H9 (cell line): ENCODE results near the gene CHSY1. TPM values are rescaled to one million over a fixed set of nuclear protein-coding genes. Genes with fewer than 3 reads are reported as not detected.

Experiments
- DNase-seq: peaks from one replicate; pipeline ENCODE4 v3.0.0-alpha.2; 2017
- H2AFZ ChIP-seq: one replicate; pipeline ENCODE4 v1.6.1; 2013; ENCODE audit warnings: mild to moderate bottlenecking, low read length, control low read depth, moderate library complexity
- H2AK5ac ChIP-seq: 2 replicates; pipeline ENCODE4 v1.6.1; 2013; ENCODE audit warnings: low read length, control low read depth, mixed read lengths; ENCODE audit not compliant: insufficient read length
- H2BK120ac ChIP-seq: one replicate; pipeline ENCODE4 v1.6.1; 2013; ENCODE audit warnings: low read depth, mild to moderate bottlenecking, low read length, control low read depth, inconsistent platforms; ENCODE audit not compliant: poor library complexity, severe bottlenecking
- H2BK12ac ChIP-seq: 2 replicates; pipeline ENCODE4 v1.6.1; 2013; ENCODE audit warnings: low read length, control low read depth, mixed read lengths, low read depth; ENCODE audit not compliant: insufficient read length
- H2BK15ac ChIP-seq: 2 replicates; pipeline ENCODE4 v1.6.1; 2013; ENCODE audit warnings: low read depth, low read length, control low read depth
- H2BK20ac ChIP-seq: one replicate; pipeline ENCODE4 v1.6.1; 2013; ENCODE audit warnings: low read depth, mild to moderate bottlenecking, low read length, control low read depth, inconsistent platforms; ENCODE audit not compliant: poor library complexity, severe bottlenecking
- H2BK5ac ChIP-seq: 2 replicates; pipeline ENCODE4 v1.6.1; 2013; ENCODE audit warnings: low read length, control low read depth, mixed read lengths; ENCODE audit not compliant: insufficient read length
- H3K14ac ChIP-seq: 2 replicates; pipeline ENCODE4 v1.6.1; 2013; ENCODE audit warnings: low read length, control low read depth; ENCODE audit not compliant: insufficient read depth
- H3K18ac ChIP-seq: 2 replicates; pipeline ENCODE4 v1.6.1; 2013; ENCODE audit warnings: low read depth, mild to moderate bottlenecking, mixed read lengths, low read length, control low read depth; ENCODE audit not compliant: insufficient read length
- H3K23ac ChIP-seq: 2 replicates; pipeline ENCODE4 v1.6.1; 2013; ENCODE audit warnings: low read length, control low read depth, mixed read lengths, low read depth; ENCODE audit not compliant: insufficient read length
- H3K23me2 ChIP-seq: 2 replicates; pipeline ENCODE4 v1.6.1; 2013; ENCODE audit warnings: low read depth, mild to moderate bottlenecking, mixed read lengths, low read length, control low read depth; ENCODE audit not compliant: insufficient read length, poor library complexity, severe bottlenecking
- H3K27ac ChIP-seq: 2 replicates; pipeline ENCODE4 v1.5.1; 2013; ENCODE audit warnings: low read length, control low read depth, mixed read lengths, low read depth; ENCODE audit not compliant: insufficient read length
- H3K27me3 ChIP-seq: 2 replicates; pipeline ENCODE4 v1.6.1; 2013; ENCODE audit warnings: low read length, control low read depth, inconsistent platforms; ENCODE audit not compliant: insufficient read depth
- H3K4ac ChIP-seq: 2 replicates; pipeline ENCODE4 v1.6.1; 2013; ENCODE audit warnings: low read depth, mild to moderate bottlenecking, control low read depth, inconsistent platforms, low read length, moderate library complexity
- H3K4me1 ChIP-seq: 2 replicates; pipeline ENCODE4 v1.6.1; 2013; ENCODE audit warnings: low read length, control low read depth, inconsistent platforms; ENCODE audit not compliant: insufficient read depth
- H3K4me2 ChIP-seq: 2 replicates; pipeline ENCODE4 v1.6.1; 2013; ENCODE audit warnings: low read length, control low read depth, mixed read lengths; ENCODE audit not compliant: insufficient read length, insufficient read depth
- H3K56ac ChIP-seq: 2 replicates; pipeline ENCODE4 v1.6.1; 2013; ENCODE audit warnings: low read depth, mild to moderate bottlenecking, mixed read lengths, low read length, control low read depth; ENCODE audit not compliant: insufficient read length
- H3K79me1 ChIP-seq: 2 replicates; pipeline ENCODE4 v1.6.1; 2013; ENCODE audit warnings: low read depth, mild to moderate bottlenecking, moderate library complexity, low read length, control low read depth, inconsistent platforms; ENCODE audit not compliant: insufficient read depth, poor library complexity, severe bottlenecking
- H3K79me2 ChIP-seq: 2 replicates; pipeline ENCODE4 v1.6.1; 2013; ENCODE audit warnings: low read length, control low read depth, inconsistent platforms; ENCODE audit not compliant: insufficient read depth
- H3K9ac ChIP-seq: 2 replicates; pipeline ENCODE4 v1.6.1; 2013; ENCODE audit warnings: low read length, control low read depth, mixed read lengths; ENCODE audit not compliant: insufficient read length; ENCODE audit errors: extremely low read depth
- H3K9me3 ChIP-seq: one replicate; pipeline ENCODE4 v1.6.1; 2013; ENCODE audit warnings: low read depth, low read length, inconsistent platforms; ENCODE audit not compliant: control insufficient read depth
- H3T11ph ChIP-seq: one replicate; pipeline ENCODE4 v1.6.1; 2013; ENCODE audit warnings: mild to moderate bottlenecking, low read length, control low read depth, inconsistent platforms
- H4K20me1 ChIP-seq: one replicate; pipeline ENCODE4 v1.6.1; 2013; ENCODE audit not compliant: control insufficient read depth, insufficient read length, insufficient read depth
- H4K5ac ChIP-seq: 2 replicates; pipeline ENCODE4 v1.6.1; 2013; ENCODE audit warnings: low read depth, mild to moderate bottlenecking, mixed read lengths, low read length, control low read depth; ENCODE audit not compliant: insufficient read length
- H4K8ac ChIP-seq: replicated peaks from 2 replicates; pipeline ENCODE4 v1.6.1; 2013; ENCODE audit warnings: low read length, control low read depth, mixed read lengths, low read depth; ENCODE audit not compliant: insufficient read length
- H4K91ac ChIP-seq: 2 replicates; pipeline ENCODE4 v1.6.1; 2013; ENCODE audit warnings: low read depth, mild to moderate bottlenecking, moderate library complexity, mixed read lengths, low read length, control low read depth; ENCODE audit not compliant: insufficient read length
- H3K27ac Mint-ChIP-seq, 3 experiments: 2 replicates in 2 of 3; 3 replicates in 1 of 3; pipeline ENCODE4 v1.8.0; 2020 to 2021; ENCODE audit warnings: mixed read lengths in 3 of 3, mild to moderate bottlenecking in 1 of 3, moderate library complexity in 1 of 3
- H3K27me3 Mint-ChIP-seq: 2 replicates; pipeline ENCODE4 v1.8.0; 2021; ENCODE audit warnings: low read depth, mild to moderate bottlenecking, moderate library complexity, mixed read lengths
- H3K36me3 Mint-ChIP-seq, 3 experiments: 2 replicates in 2 of 3; 3 replicates in 1 of 3; pipeline ENCODE4 v1.8.0; 2020 to 2021; ENCODE audit warnings: low read depth in 3 of 3, mixed read lengths in 3 of 3; ENCODE audit not compliant: insufficient read depth in 1 of 3
- H3K4me1 Mint-ChIP-seq, 2 experiments: 2 replicates each; pipeline ENCODE4 v1.8.0; 2020; ENCODE audit warnings: mixed read lengths in 2 of 2
- H3K4me3 Mint-ChIP-seq, 2 experiments: 2 replicates in 1 of 2; 3 replicates in 1 of 2; pipeline ENCODE4 v1.8.0; 2020 to 2021; ENCODE audit warnings: mild to moderate bottlenecking in 2 of 2, mixed read lengths in 2 of 2, moderate library complexity in 1 of 2
- H3K9me3 Mint-ChIP-seq, 2 experiments: 2 replicates in 1 of 2; 3 replicates in 1 of 2; pipeline ENCODE4 v1.8.0; 2020; ENCODE audit warnings: mild to moderate bottlenecking in 2 of 2, mixed read lengths in 2 of 2, moderate library complexity in 1 of 2
- WGBS: extraction: QIAGEN DNeasy Blood & Tissue Kit; methylation state at CpG from one replicate; pipeline ENCODE4 v1.1.7; 2013; ENCODE audit warnings: missing lambda C conversion rate, low lambda C conversion rate, mixed read lengths; ENCODE audit not compliant: insufficient read length; ENCODE audit errors: extremely low coverage; 5-methylcytosine and 5-hydroxymethylcytosine counted together
- total RNA-seq: library from RNA; stranded (reverse); gene quantifications from 2 replicates; pipeline ENCODE4 v1.2.1, GENCODE V29; 2021
- TF ChIP-seq, protein P1 (sequence below): fragments of 200-600 bp; sonication (generic); conservative IDR thresholded peaks from 3 replicates; pipeline ENCODE4 v1.8.0; 2021; ENCODE audit warnings: antibody characterized with exemption, mild to moderate bottlenecking

Gene CHSY1
- total RNA-seq, 1 experiment from 2014 or later = 68.3 TPM

DNA sequence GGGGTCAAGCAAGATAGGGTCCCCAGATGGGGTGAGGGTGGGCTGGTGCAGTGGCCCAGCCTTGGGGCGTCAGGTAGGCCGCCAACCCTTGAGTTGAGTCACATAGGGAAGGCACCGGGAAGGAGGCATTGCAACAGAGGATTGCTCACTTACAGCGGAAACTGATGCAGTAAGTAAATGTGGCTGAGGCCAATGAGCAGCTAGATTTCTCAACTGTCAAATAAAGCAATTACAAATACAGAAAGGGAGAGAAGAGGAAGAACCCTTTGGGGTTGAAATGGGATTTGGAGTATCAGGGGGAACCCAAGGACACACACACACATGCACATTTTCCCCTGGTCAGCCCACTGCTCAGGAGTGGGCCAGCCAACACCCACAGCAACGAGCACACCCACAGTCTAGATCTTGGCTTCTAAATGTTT lies 44.0 kb downstream of the CHSY1 start:
- Mint-ChIP-seq H3K27ac (peak overlapping the region in 1 of 3 experiments; percentile 69; a peak in 2 of 7 replicates), H3K27me3 (no peaks in the 10 kb centered on the region), H3K9me3 (no peaks in the 10 kb centered on the region), H3K4me1 (peaks cover 8 to 19% of the 10 kb centered on the region in 2 experiments), H3K36me3 (peaks cover 0 to 8% (median 7%) of the 10 kb centered on the region in 3 experiments; a peak in 5 of 7 replicates), H3K4me3 (no peak overlapping the region)
- no peak overlapping the region for H3K4me2 ChIP-seq
- H3K79me2 ChIP-seq = peaks cover 38% of the 10 kb centered on the region; the same call in 1 of the 2 replicates
- no peak overlapping the region for H3T11ph ChIP-seq
- no peak overlapping the region for H2BK120ac ChIP-seq
- H3K9me3 ChIP-seq = no peaks in the 10 kb centered on the region
- H2BK15ac ChIP-seq = no peak overlapping the region
- H4K8ac ChIP-seq = no peak overlapping the region
- no peak overlapping the region for H2BK20ac ChIP-seq
- H3K27ac ChIP-seq = no peak overlapping the region
- no peak overlapping the region for H3K18ac ChIP-seq
- H4K5ac ChIP-seq = no peak overlapping the region
- no peak overlapping the region for H4K91ac ChIP-seq
- no peaks in the 10 kb centered on the region for H4K20me1 ChIP-seq
- no peak overlapping the region for H2AK5ac ChIP-seq
- TF ChIP-seq, protein P1, sequence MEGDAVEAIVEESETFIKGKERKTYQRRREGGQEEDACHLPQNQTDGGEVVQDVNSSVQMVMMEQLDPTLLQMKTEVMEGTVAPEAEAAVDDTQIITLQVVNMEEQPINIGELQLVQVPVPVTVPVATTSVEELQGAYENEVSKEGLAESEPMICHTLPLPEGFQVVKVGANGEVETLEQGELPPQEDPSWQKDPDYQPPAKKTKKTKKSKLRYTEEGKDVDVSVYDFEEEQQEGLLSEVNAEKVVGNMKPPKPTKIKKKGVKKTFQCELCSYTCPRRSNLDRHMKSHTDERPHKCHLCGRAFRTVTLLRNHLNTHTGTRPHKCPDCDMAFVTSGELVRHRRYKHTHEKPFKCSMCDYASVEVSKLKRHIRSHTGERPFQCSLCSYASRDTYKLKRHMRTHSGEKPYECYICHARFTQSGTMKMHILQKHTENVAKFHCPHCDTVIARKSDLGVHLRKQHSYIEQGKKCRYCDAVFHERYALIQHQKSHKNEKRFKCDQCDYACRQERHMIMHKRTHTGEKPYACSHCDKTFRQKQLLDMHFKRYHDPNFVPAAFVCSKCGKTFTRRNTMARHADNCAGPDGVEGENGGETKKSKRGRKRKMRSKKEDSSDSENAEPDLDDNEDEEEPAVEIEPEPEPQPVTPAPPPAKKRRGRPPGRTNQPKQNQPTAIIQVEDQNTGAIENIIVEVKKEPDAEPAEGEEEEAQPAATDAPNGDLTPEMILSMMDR = no peak
- H3K27me3 ChIP-seq = no peaks in the 10 kb centered on the region
- no peak overlapping the region for H3K9ac ChIP-seq
- peaks cover 3% of the 10 kb centered on the region for H3K79me1 ChIP-seq
- H3K4me1 ChIP-seq = no peaks in the 10 kb centered on the region; the same call in 1 of the 2 replicates
- H2AFZ ChIP-seq = no peak overlapping the region
- no peak overlapping the region for H3K56ac ChIP-seq
- H3K4ac ChIP-seq = no peak overlapping the region
- no peak overlapping the region for H2BK5ac ChIP-seq
- H3K23ac ChIP-seq = no peak overlapping the region
- WGBS = no CpG with 5 or more reads among the region's 5 CpGs
- DNase-seq = no peak
- H3K14ac ChIP-seq = no peak overlapping the region
- no peaks in the 10 kb centered on the region for H3K23me2 ChIP-seq
- H2BK12ac ChIP-seq = no peak overlapping the region
